Liver (tissue), 9 donors: Measurements from ENCODE around the gene PLS3. TPM values are rescaled to one million over a fixed set of nuclear protein-coding genes. Genes with fewer than 3 reads are reported as not detected.

Experiments used
- DNase-seq: peaks from one replicate; pipeline ENCODE4 v3.0.0-alpha.2; 2017; ENCODE audit warnings: low spot score
- H3K27ac ChIP-seq, 2 donors: one replicate each; pipeline ENCODE4 v1.7.0; 2013; ENCODE audit warnings: inconsistent platforms in 2 of 2, low read length in 2 of 2, control low read depth in 1 of 2, low read depth in 1 of 2, mild to moderate bottlenecking in 1 of 2
- H3K27me3 ChIP-seq, 4 donors: one replicate each; pipeline versions ENCODE4 v1.6.1 to v1.7.0; 2013; ENCODE audit warnings: low read length in 3 of 4, inconsistent platforms in 1 of 4, mild to moderate bottlenecking in 1 of 4, moderate library complexity in 1 of 4; ENCODE audit not compliant: control insufficient read depth in 4 of 4, insufficient read depth in 4 of 4
- H3K36me3 ChIP-seq, 4 donors: one replicate each; pipeline versions ENCODE4 v1.6.1 to v1.7.0; 2013; ENCODE audit warnings: low read length in 3 of 4, mild to moderate bottlenecking in 3 of 4, low read depth in 1 of 4, moderate library complexity in 1 of 4; ENCODE audit not compliant: control insufficient read depth in 4 of 4, insufficient read depth in 3 of 4
- H3K4me1 ChIP-seq, 4 donors: one replicate each; pipeline versions ENCODE4 v1.6.1 to v1.7.0; 2013; ENCODE audit warnings: low read length in 3 of 4, mild to moderate bottlenecking in 3 of 4, moderate library complexity in 1 of 4; ENCODE audit not compliant: control insufficient read depth in 4 of 4, insufficient read depth in 4 of 4
- H3K4me3 ChIP-seq, 3 donors: one replicate each; pipeline versions ENCODE4 v1.6.1 to v1.7.0; 2013; ENCODE audit warnings: low read length in 3 of 3, control low read depth in 1 of 3, low read depth in 1 of 3, mild to moderate bottlenecking in 1 of 3
- H3K9ac ChIP-seq, 2 donors: one replicate each; pipeline ENCODE4 v1.7.0; 2013; ENCODE audit warnings: low read length in 2 of 2, mild to moderate bottlenecking in 2 of 2, moderate library complexity in 2 of 2, control low read depth in 1 of 2, low read depth in 1 of 2
- H3K9me3 ChIP-seq, 4 donors: one replicate each; pipeline versions ENCODE4 v1.6.1 to v1.7.0; 2013; ENCODE audit warnings: low read length in 3 of 4; ENCODE audit not compliant: control insufficient read depth in 4 of 4
- CTCF ChIP-seq: fragments of 150-350 bp; IDR thresholded peaks from 2 replicates; pipeline ENCODE4 v1.5.1; 2017; ENCODE audit warnings: improper control_type of control experiment, low read depth, low read length; ENCODE audit not compliant: missing input control
- EGR1 ChIP-seq, 2 donors: IDR thresholded peaks; 2 replicates each; pipeline ENCODE4 v1.6.1; 2016 to 2018; ENCODE audit warnings: antibody characterized with exemption in 2 of 2, low read depth in 2 of 2
- FOXA1 ChIP-seq: IDR thresholded peaks from 2 replicates; pipeline ENCODE4 v1.6.1; 2016; ENCODE audit warnings: antibody characterized with exemption
- FOXA2 ChIP-seq: IDR thresholded peaks from 2 replicates; pipeline ENCODE4 v1.6.1; 2016; ENCODE audit warnings: antibody characterized with exemption
- GABPA ChIP-seq, 2 donors: IDR thresholded peaks in 1 of 2; conservative IDR thresholded peaks in 1 of 2; 2 replicates each; pipeline ENCODE4 v1.6.1; 2016; ENCODE audit warnings: antibody characterized with exemption in 2 of 2, mild to moderate bottlenecking in 1 of 2, moderate library complexity in 1 of 2
- HNF4A ChIP-seq, 2 donors: conservative IDR thresholded peaks; 2 replicates each; pipeline ENCODE4 v1.6.1; 2016; ENCODE audit warnings: antibody characterized with exemption in 2 of 2, mild to moderate bottlenecking in 2 of 2
- HNF4G ChIP-seq: IDR thresholded peaks from 2 replicates; pipeline ENCODE4 v1.6.1; 2016; ENCODE audit warnings: antibody characterized with exemption
- JUND ChIP-seq, 2 donors: IDR thresholded peaks; 2 replicates each; pipeline ENCODE4 v1.6.1; 2016; ENCODE audit warnings: antibody characterized with exemption in 2 of 2
- MAX ChIP-seq: IDR thresholded peaks from 2 replicates; pipeline ENCODE4 v1.6.1; 2016; ENCODE audit warnings: antibody characterized with exemption
- NR2F2 ChIP-seq: IDR thresholded peaks from 2 replicates; pipeline ENCODE4 v1.6.1; 2016; ENCODE audit warnings: antibody characterized with exemption
- RAD21 ChIP-seq, 2 donors: IDR thresholded peaks; 2 replicates each; pipeline ENCODE4 v1.6.1; 2016; ENCODE audit warnings: antibody characterized with exemption in 2 of 2, mild to moderate bottlenecking in 2 of 2
- RXRA ChIP-seq, 2 donors: IDR thresholded peaks; 2 replicates each; pipeline ENCODE4 v1.6.1; 2017 to 2018; ENCODE audit warnings: antibody characterized with exemption in 2 of 2, mild to moderate bottlenecking in 1 of 2
- SP1 ChIP-seq: IDR thresholded peaks from 2 replicates; pipeline ENCODE4 v1.6.1; 2018; ENCODE audit warnings: antibody characterized with exemption, mild to moderate bottlenecking
- TAF1 ChIP-seq: conservative IDR thresholded peaks from 2 replicates; pipeline ENCODE4 v1.6.1; 2016; ENCODE audit warnings: antibody characterized with exemption, mild to moderate bottlenecking
- YY1 ChIP-seq: IDR thresholded peaks from 2 replicates; pipeline ENCODE4 v1.6.1; 2016; ENCODE audit warnings: antibody characterized with exemption, mild to moderate bottlenecking
- WGBS: extraction: QIAGEN DNeasy Blood & Tissue Kit; methylation state at CpG from one replicate; pipeline ENCODE4 v1.1.7; 2013; 5-methylcytosine and 5-hydroxymethylcytosine counted together
- polyA plus RNA-seq, 2 donors: library from polyadenylated mRNA; stranded (reverse) in 1 of 2; unstranded in 1 of 2; fragments of 200-250 nt in 1 of 2; fragments of >200 nt in 1 of 2; fragmentation: Nextera tagmentation in 1 of 2; extraction: Ambion mirVana in 1 of 2; gene quantifications; one replicate each; pipeline versions ENCODE4 v1.2.1 to v1.2.3, GENCODE V29; 2013 to 2015
- total RNA-seq, 2 donors: library from RNA; depleted of rRNA; stranded (reverse); fragments of >200 nt; gene quantifications; one replicate each; pipeline ENCODE4 v1.2.3, GENCODE V29; 2014
- TF ChIP-seq, protein P1 (sequence below): IDR thresholded peaks from 2 replicates; pipeline ENCODE4 v1.6.1; 2016; ENCODE audit warnings: antibody characterized with exemption
- TF ChIP-seq, protein P2 (sequence below): IDR thresholded peaks from 2 replicates; pipeline ENCODE4 v1.6.1; 2016; ENCODE audit warnings: antibody characterized with exemption
- TF ChIP-seq, protein P3 (sequence below): IDR thresholded peaks from 2 replicates; pipeline ENCODE4 v1.6.1; 2016; ENCODE audit warnings: antibody characterized with exemption, mild to moderate bottlenecking
- donor health status: healthy.
- donor health status: healthy.
- donor health status: healthy.
- donor health status: healthy.
- donor health status: healthy.

The PLS3 gene
- total and polyA plus RNA-seq, 4 donors, result 56.3 to 119 (median 71.6) TPM

DNA sequence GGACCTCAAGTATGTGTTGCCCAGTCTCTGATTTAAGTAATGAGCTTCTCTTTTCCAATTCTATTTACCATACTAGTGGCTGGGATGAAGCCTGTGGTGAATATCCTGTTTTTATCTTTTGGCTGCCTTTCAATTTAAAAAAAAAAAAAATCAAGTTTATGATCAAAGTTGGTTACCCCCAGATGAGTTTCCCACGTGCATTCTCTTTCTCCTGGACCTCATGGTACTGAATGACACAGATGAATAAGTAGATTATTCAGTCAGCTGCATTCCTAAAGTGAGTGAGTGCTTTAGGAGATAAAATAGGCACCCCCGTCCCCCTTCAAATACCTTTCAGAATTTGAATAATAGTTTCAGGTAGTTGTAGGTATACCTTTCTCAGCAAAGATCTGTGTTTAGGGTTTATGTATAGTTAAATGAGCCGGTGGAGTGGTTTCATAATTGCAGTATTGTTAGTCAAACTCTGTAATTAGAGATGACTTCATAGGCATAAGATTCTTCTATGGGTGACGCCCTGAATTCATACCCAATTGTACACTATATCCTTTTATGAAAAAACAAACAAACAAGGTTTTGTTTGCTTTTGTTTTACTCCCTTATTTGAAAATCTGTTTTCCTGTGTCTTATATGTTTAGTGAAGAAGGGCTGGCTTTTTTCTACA lies 41.9 kb downstream of the PLS3 start:
- Histone ChIP-seq H3K9ac (no peak overlapping the region), H3K36me3 (no peaks in the 10 kb centered on the region), H3K4me3 (no peak overlapping the region), H3K9me3 (no peaks in the 10 kb centered on the region), H3K4me1 (peaks cover 0 to 2% (median 0%) of the 10 kb centered on the region in 4 donors), H3K27ac (peak overlapping the region in 1 of 2 donors; percentile 18), H3K27me3 (peaks cover 0 to 4% (median 0%) of the 10 kb centered on the region in 4 donors)
- no peak for DNase-seq
- WGBS, result 69% methylated on average over 4 of the region's 4 CpGs
- TF ChIP-seq NR2F2, result no peak
- no peak for TF ChIP-seq MAX
- TF ChIP-seq EGR1 (IDR thresholded peaks at IDR 0.05; ENCODE audit: low read depth in 2 of 2), result no peak
- TF ChIP-seq YY1, result no peak
- TF ChIP-seq RAD21 (IDR thresholded peaks at IDR 0.05), result no peak
- TF ChIP-seq, protein P1, sequence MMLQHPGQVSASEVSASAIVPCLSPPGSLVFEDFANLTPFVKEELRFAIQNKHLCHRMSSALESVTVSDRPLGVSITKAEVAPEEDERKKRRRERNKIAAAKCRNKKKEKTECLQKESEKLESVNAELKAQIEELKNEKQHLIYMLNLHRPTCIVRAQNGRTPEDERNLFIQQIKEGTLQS, result no peak
- TF ChIP-seq GABPA (IDR thresholded peaks at IDR 0.05 in 1 of 2, conservative IDR thresholded peaks at IDR 0.05 in 1 of 2), result no peak
- TF ChIP-seq, protein P2, sequence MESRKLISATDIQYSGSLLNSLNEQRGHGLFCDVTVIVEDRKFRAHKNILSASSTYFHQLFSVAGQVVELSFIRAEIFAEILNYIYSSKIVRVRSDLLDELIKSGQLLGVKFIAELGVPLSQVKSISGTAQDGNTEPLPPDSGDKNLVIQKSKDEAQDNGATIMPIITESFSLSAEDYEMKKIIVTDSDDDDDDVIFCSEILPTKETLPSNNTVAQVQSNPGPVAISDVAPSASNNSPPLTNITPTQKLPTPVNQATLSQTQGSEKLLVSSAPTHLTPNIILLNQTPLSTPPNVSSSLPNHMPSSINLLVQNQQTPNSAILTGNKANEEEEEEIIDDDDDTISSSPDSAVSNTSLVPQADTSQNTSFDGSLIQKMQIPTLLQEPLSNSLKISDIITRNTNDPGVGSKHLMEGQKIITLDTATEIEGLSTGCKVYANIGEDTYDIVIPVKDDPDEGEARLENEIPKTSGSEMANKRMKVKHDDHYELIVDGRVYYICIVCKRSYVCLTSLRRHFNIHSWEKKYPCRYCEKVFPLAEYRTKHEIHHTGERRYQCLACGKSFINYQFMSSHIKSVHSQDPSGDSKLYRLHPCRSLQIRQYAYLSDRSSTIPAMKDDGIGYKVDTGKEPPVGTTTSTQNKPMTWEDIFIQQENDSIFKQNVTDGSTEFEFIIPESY, result no peak
- no peak for TF ChIP-seq CTCF
- TF ChIP-seq RXRA (IDR thresholded peaks at IDR 0.05), result no peak
- TF ChIP-seq FOXA2, result no peak
- TF ChIP-seq SP1, result no peak
- TF ChIP-seq JUND (IDR thresholded peaks at IDR 0.05), result no peak
- no peak for TF ChIP-seq FOXA1
- TF ChIP-seq, protein P3, sequence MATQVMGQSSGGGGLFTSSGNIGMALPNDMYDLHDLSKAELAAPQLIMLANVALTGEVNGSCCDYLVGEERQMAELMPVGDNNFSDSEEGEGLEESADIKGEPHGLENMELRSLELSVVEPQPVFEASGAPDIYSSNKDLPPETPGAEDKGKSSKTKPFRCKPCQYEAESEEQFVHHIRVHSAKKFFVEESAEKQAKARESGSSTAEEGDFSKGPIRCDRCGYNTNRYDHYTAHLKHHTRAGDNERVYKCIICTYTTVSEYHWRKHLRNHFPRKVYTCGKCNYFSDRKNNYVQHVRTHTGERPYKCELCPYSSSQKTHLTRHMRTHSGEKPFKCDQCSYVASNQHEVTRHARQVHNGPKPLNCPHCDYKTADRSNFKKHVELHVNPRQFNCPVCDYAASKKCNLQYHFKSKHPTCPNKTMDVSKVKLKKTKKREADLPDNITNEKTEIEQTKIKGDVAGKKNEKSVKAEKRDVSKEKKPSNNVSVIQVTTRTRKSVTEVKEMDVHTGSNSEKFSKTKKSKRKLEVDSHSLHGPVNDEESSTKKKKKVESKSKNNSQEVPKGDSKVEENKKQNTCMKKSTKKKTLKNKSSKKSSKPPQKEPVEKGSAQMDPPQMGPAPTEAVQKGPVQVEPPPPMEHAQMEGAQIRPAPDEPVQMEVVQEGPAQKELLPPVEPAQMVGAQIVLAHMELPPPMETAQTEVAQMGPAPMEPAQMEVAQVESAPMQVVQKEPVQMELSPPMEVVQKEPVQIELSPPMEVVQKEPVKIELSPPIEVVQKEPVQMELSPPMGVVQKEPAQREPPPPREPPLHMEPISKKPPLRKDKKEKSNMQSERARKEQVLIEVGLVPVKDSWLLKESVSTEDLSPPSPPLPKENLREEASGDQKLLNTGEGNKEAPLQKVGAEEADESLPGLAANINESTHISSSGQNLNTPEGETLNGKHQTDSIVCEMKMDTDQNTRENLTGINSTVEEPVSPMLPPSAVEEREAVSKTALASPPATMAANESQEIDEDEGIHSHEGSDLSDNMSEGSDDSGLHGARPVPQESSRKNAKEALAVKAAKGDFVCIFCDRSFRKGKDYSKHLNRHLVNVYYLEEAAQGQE, result no peak
- TF ChIP-seq HNF4G, result no peak
- TF ChIP-seq TAF1, result no peak
- TF ChIP-seq HNF4A (conservative IDR thresholded peaks at IDR 0.05), result no peak
